Lower leg skin (tissue), 3 donors: ENCODE results near the gene ST3GAL3.

Experiments
- POLR2A ChIP-seq, 2 donors: fragments of 450-650 bp; IDR thresholded peaks; one replicate each; pipeline ENCODE4 v1.6.1; 2016 to 2017; ENCODE audit warnings: antibody characterized with exemption in 2 of 2, mild to moderate bottlenecking in 1 of 2, moderate library complexity in 1 of 2
- TF ChIP-seq, protein P1 (sequence below), 3 donors: fragments of 450-650 bp; IDR thresholded peaks; one replicate each; pipeline ENCODE4 v1.5.1; 2016; ENCODE audit warnings: antibody characterized with exemption in 3 of 3, mild to moderate bottlenecking in 3 of 3, moderate library complexity in 2 of 3

DNA sequence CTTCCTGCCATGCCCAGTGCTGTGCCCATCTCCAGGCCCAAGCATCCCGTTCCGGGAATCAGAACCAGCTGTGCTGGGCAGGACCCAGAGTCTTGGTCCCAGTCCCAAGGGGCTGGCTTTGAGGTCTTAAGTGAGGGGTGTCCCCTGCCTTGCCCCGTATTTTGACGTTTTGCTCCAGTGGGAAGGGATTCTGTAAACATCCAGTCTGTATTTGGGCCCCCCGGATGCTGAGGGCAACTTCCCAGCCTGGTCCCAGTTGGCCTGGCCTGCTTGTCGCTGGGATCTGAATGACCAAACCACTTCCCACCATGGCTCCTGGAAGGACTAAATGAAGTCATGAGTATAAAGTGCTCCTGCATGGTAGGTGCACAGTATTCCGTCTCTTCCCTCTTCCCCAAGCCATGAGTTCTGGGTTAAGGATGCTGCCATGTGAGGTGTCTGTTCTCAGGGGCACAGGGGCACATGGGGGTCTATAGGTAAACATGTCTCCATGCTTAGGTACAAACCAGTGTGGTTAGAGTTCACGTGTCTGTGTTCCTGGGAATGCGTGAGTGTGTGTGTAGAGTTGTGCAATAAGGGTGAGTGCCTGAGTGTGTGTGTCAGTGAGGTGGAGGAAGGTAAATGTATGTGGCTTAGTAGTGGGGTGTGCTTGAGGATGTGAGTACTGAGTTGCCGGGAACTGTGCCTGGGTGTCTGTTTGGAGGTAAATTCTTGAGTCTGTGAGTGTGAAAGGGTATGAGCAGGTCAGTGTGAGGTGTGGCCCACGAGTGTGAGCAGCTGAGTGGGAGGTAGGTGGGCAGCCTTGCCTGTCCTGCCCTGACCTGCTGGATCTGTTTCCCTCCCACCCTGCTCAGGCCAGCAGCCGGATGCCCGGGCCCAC, 273.2 kb downstream of the ST3GAL3 start:
- TF ChIP-seq, protein P1, sequence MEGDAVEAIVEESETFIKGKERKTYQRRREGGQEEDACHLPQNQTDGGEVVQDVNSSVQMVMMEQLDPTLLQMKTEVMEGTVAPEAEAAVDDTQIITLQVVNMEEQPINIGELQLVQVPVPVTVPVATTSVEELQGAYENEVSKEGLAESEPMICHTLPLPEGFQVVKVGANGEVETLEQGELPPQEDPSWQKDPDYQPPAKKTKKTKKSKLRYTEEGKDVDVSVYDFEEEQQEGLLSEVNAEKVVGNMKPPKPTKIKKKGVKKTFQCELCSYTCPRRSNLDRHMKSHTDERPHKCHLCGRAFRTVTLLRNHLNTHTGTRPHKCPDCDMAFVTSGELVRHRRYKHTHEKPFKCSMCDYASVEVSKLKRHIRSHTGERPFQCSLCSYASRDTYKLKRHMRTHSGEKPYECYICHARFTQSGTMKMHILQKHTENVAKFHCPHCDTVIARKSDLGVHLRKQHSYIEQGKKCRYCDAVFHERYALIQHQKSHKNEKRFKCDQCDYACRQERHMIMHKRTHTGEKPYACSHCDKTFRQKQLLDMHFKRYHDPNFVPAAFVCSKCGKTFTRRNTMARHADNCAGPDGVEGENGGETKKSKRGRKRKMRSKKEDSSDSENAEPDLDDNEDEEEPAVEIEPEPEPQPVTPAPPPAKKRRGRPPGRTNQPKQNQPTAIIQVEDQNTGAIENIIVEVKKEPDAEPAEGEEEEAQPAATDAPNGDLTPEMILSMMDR (IDR thresholded peaks at IDR 0.05) = no peak
- TF ChIP-seq POLR2A (IDR thresholded peaks at IDR 0.05) = no peak
